ENCODE data around the gene SMIM1.

SMIM1 gene

GRCh38 chr1:3740042-3740441 is 32.5 kb upstream of the SMIM1 start:
- no peak overlapping the region for H3K4me2 ChIP-seq (ENCODE audit: insufficient read depth, low read length, poor library complexity, severe bottlenecking)
- H3K79me1 ChIP-seq (ENCODE audit: low read depth, low read length), result peaks cover 8% of the 10 kb centered on the region
- no peak overlapping the region for H2BK15ac ChIP-seq (ENCODE audit: low read length)
- no peak overlapping the region for H2BK12ac ChIP-seq (ENCODE audit: low read length)
- DNase-seq (ENCODE audit: low spot score), result no peak
- no peak overlapping the region for H3K4me3 ChIP-seq (ENCODE audit: low read length in 2 of 2)
- peaks cover 48 to 93% of the 10 kb centered on the region in 2 donors for H3K36me3 ChIP-seq (replicated peaks in 1 of 2; ENCODE audit: control insufficient read depth in 2 of 2, insufficient read depth in 2 of 2, low read length in 2 of 2)
- no CpG with 5 or more reads among the region's 9 CpGs for WGBS, 2 donors (ENCODE audit: extremely low coverage in 2 of 2, insufficient read length in 2 of 2, insufficient replicate concordance in 1 of 2)
- H3K27ac ChIP-seq (replicated peaks; ENCODE audit: low read length), result no peak overlapping the region
- H2AK5ac ChIP-seq (ENCODE audit: low read depth, low read length), result no peak overlapping the region
- H3K27me3 ChIP-seq (ENCODE audit: control insufficient read depth in 3 of 3, insufficient read depth in 3 of 3, low read depth in 1 of 3, low read length in 3 of 3), result no peaks in the 10 kb centered on the region
- no peak overlapping the region for H3K23ac ChIP-seq (ENCODE audit: low read depth, low read length, poor library complexity)
- H3K9ac ChIP-seq (ENCODE audit: low read depth, low read length, poor library complexity), result no peak overlapping the region
- no peak overlapping the region for H4K91ac ChIP-seq (ENCODE audit: low read depth, low read length, poor library complexity)
- no peak overlapping the region for H3K18ac ChIP-seq (ENCODE audit: low read length)
- H3K4ac ChIP-seq (ENCODE audit: low read length), result no peak overlapping the region
- H3K4me1 ChIP-seq (ENCODE audit: control insufficient read depth in 2 of 2, insufficient read depth in 1 of 2, low read depth in 1 of 2, low read length in 2 of 2), result peaks cover 0 to 3% of the 10 kb centered on the region in 2 donors
- H2BK5ac ChIP-seq (ENCODE audit: low read length), result no peak overlapping the region
- H4K8ac ChIP-seq (ENCODE audit: low read depth, low read length), result no peak overlapping the region
- H3K14ac ChIP-seq (ENCODE audit: low read length), result no peak overlapping the region
- no peaks in the 10 kb centered on the region for H3K9me3 ChIP-seq (replicated peaks in 1 of 2; ENCODE audit: control insufficient read depth in 2 of 2, insufficient read depth in 1 of 2, low read depth in 1 of 2, low read length in 2 of 2)
- no peak overlapping the region for H2BK120ac ChIP-seq (ENCODE audit: low read depth, low read length)
- H2AFZ ChIP-seq (ENCODE audit: low read length), result no peak overlapping the region

- DNase-seq (ENCODE audit: low spot score), result no peak
- Histone ChIP-seq H3K4me3 (ENCODE audit: low read length in 2 of 2) (no peak overlapping the region), H3K18ac (ENCODE audit: low read length) (no peak overlapping the region), H3K4me1 (ENCODE audit: control insufficient read depth in 2 of 2, insufficient read depth in 1 of 2, low read depth in 1 of 2, low read length in 2 of 2) (peaks cover 4 to 9% of the 10 kb centered on the region in 2 donors), H3K9me3 (replicated peaks in 1 of 2; ENCODE audit: control insufficient read depth in 2 of 2, insufficient read depth in 1 of 2, low read depth in 1 of 2, low read length in 2 of 2) (no peaks in the 10 kb centered on the region), H2BK5ac (ENCODE audit: low read length) (no peak overlapping the region), H2BK12ac (ENCODE audit: low read length) (no peak overlapping the region), H3K79me1 (ENCODE audit: low read depth, low read length) (peaks cover 9% of the 10 kb centered on the region), H3K36me3 (replicated peaks in 1 of 2; ENCODE audit: control insufficient read depth in 2 of 2, insufficient read depth in 2 of 2, low read length in 2 of 2) (peaks cover 50 to 93% of the 10 kb centered on the region in 2 donors), H3K27ac (replicated peaks; ENCODE audit: low read length) (no peak overlapping the region), H2AFZ (ENCODE audit: low read length) (no peak overlapping the region), H2AK5ac (ENCODE audit: low read depth, low read length) (no peak overlapping the region), H3K23ac (ENCODE audit: low read depth, low read length, poor library complexity) (no peak overlapping the region), H3K4me2 (ENCODE audit: insufficient read depth, low read length, poor library complexity, severe bottlenecking) (no peak overlapping the region), H2BK120ac (ENCODE audit: low read depth, low read length) (no peak overlapping the region), H3K14ac (ENCODE audit: low read length) (no peak overlapping the region), H3K9ac (ENCODE audit: low read depth, low read length, poor library complexity) (no peak overlapping the region), H3K4ac (ENCODE audit: low read length) (no peak overlapping the region), H2BK15ac (ENCODE audit: low read length) (no peak overlapping the region), H4K8ac (ENCODE audit: low read depth, low read length) (no peak overlapping the region), H3K27me3 (ENCODE audit: control insufficient read depth in 3 of 3, insufficient read depth in 3 of 3, low read depth in 1 of 3, low read length in 3 of 3) (no peaks in the 10 kb centered on the region), H4K91ac (ENCODE audit: low read depth, low read length, poor library complexity) (no peak overlapping the region)
- WGBS, 2 donors (ENCODE audit: extremely low coverage in 2 of 2, insufficient read length in 2 of 2, insufficient replicate concordance in 1 of 2), result no CpG with 5 or more reads among the region's 13 CpGs
Observed at GRCh38 chr1:3740752-3741151, 31.8 kb upstream of the SMIM1 start.

GRCh38 chr1:3741566-3742438 is 30.7 kb upstream of the SMIM1 start:
- H4K8ac ChIP-seq (ENCODE audit: low read depth, low read length), result no peak overlapping the region
- H3K23ac ChIP-seq (ENCODE audit: low read depth, low read length, poor library complexity), result peak overlapping the region; percentile 70
- no peaks in the 10 kb centered on the region for H3K27me3 ChIP-seq (ENCODE audit: control insufficient read depth in 3 of 3, insufficient read depth in 3 of 3, low read depth in 1 of 3, low read length in 3 of 3)
- no peak for DNase-seq (ENCODE audit: low spot score)
- no peak overlapping the region for H3K4me3 ChIP-seq (ENCODE audit: low read length in 2 of 2)
- no peak overlapping the region for H3K4me2 ChIP-seq (ENCODE audit: insufficient read depth, low read length, poor library complexity, severe bottlenecking)
- no peak overlapping the region for H4K91ac ChIP-seq (ENCODE audit: low read depth, low read length, poor library complexity)
- no peak overlapping the region for H2AFZ ChIP-seq (ENCODE audit: low read length)
- H3K4me1 ChIP-seq (ENCODE audit: control insufficient read depth in 2 of 2, insufficient read depth in 1 of 2, low read depth in 1 of 2, low read length in 2 of 2), result peaks cover 13 to 17% of the 10 kb centered on the region in 2 donors
- no peaks in the 10 kb centered on the region for H3K9me3 ChIP-seq (replicated peaks in 1 of 2; ENCODE audit: control insufficient read depth in 2 of 2, insufficient read depth in 1 of 2, low read depth in 1 of 2, low read length in 2 of 2)
- H3K14ac ChIP-seq (ENCODE audit: low read length), result no peak overlapping the region
- H2BK15ac ChIP-seq (ENCODE audit: low read length), result no peak overlapping the region
- peaks cover 16% of the 10 kb centered on the region for H3K79me1 ChIP-seq (ENCODE audit: low read depth, low read length)
- H2BK5ac ChIP-seq (ENCODE audit: low read length), result no peak overlapping the region
- H3K9ac ChIP-seq (ENCODE audit: low read depth, low read length, poor library complexity), result peak overlapping the region; percentile 40
- no peak overlapping the region for H2BK120ac ChIP-seq (ENCODE audit: low read depth, low read length)
- no peak overlapping the region for H3K4ac ChIP-seq (ENCODE audit: low read length)
- no peak overlapping the region for H3K18ac ChIP-seq (ENCODE audit: low read length)
- H3K27ac ChIP-seq (replicated peaks; ENCODE audit: low read length), result no peak overlapping the region
- no peak overlapping the region for H2AK5ac ChIP-seq (ENCODE audit: low read depth, low read length)
- H2BK12ac ChIP-seq (ENCODE audit: low read length), result no peak overlapping the region
- H3K36me3 ChIP-seq (replicated peaks in 1 of 2; ENCODE audit: control insufficient read depth in 2 of 2, insufficient read depth in 2 of 2, low read length in 2 of 2), result peaks cover 44 to 86% of the 10 kb centered on the region in 2 donors
- no CpG with 5 or more reads among the region's 22 CpGs for WGBS, 2 donors (ENCODE audit: extremely low coverage in 2 of 2, insufficient read length in 2 of 2, insufficient replicate concordance in 1 of 2)

DNA sequence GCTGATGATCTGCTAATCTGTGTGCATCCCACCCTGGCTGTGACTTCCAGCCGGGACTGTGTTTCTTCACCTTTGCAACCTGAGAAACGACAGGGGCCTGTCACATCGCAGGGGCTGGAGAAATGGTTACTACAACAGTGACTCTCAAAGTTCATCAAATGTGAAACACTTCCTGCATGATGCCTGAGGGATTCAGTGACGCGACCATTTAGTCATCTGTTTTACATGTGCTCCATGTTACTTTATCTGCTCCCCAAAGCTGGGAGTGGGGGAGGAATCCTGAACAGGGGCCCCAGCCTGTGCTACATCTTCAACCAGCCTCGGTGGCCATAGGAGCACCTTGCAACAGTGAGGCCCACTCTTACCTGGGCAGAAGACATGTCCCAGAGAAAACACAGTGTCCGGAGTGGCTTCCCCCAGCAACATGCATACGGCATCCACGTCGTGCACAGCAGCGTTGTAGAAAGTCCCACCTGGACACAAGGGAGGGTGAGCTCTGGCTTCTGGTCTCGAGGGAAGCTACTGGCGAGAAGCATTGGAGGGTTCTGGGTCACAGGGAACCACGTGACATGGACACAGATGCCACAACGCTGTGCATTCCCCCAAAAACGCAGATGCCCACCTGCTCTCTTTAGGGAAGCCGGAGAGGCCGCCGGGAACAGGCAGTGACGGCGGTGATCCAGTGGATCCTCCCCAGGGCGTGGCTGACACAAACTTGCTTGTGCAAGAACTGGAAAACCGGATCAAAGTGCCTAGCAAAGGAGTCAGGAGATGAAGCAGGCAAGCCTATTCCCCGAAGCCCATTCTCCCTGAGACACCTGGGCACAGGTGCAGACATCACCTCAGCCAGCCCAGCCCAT is 29.9 kb upstream of the SMIM1 start:
- Histone ChIP-seq H3K4ac (ENCODE audit: low read length) (no peak overlapping the region), H3K4me1 (ENCODE audit: control insufficient read depth in 2 of 2, insufficient read depth in 1 of 2, low read depth in 1 of 2, low read length in 2 of 2) (peaks cover 13 to 17% of the 10 kb centered on the region in 2 donors), H3K9ac (ENCODE audit: low read depth, low read length, poor library complexity) (peak overlapping the region; percentile 34), H2AFZ (ENCODE audit: low read length) (no peak overlapping the region), H3K79me1 (ENCODE audit: low read depth, low read length) (peaks cover 16% of the 10 kb centered on the region), H3K27me3 (ENCODE audit: control insufficient read depth in 3 of 3, insufficient read depth in 3 of 3, low read depth in 1 of 3, low read length in 3 of 3) (no peaks in the 10 kb centered on the region), H3K4me3 (ENCODE audit: low read length in 2 of 2) (no peak overlapping the region), H3K18ac (ENCODE audit: low read length) (no peak overlapping the region), H3K14ac (ENCODE audit: low read length) (no peak overlapping the region), H3K9me3 (replicated peaks in 1 of 2; ENCODE audit: control insufficient read depth in 2 of 2, insufficient read depth in 1 of 2, low read depth in 1 of 2, low read length in 2 of 2) (no peaks in the 10 kb centered on the region), H2BK12ac (ENCODE audit: low read length) (no peak overlapping the region), H3K36me3 (replicated peaks in 1 of 2; ENCODE audit: control insufficient read depth in 2 of 2, insufficient read depth in 2 of 2, low read length in 2 of 2) (peaks cover 41 to 79% of the 10 kb centered on the region in 2 donors), H3K27ac (replicated peaks; ENCODE audit: low read length) (no peak overlapping the region), H4K8ac (ENCODE audit: low read depth, low read length) (no peak overlapping the region), H2BK15ac (ENCODE audit: low read length) (no peak overlapping the region), H2BK5ac (ENCODE audit: low read length) (no peak overlapping the region), H3K23ac (ENCODE audit: low read depth, low read length, poor library complexity) (no peak overlapping the region), H3K4me2 (ENCODE audit: insufficient read depth, low read length, poor library complexity, severe bottlenecking) (no peak overlapping the region), H2BK120ac (ENCODE audit: low read depth, low read length) (no peak overlapping the region), H4K91ac (ENCODE audit: low read depth, low read length, poor library complexity) (no peak overlapping the region), H2AK5ac (ENCODE audit: low read depth, low read length) (no peak overlapping the region)
- no peak for DNase-seq (ENCODE audit: low spot score)
- no CpG with 5 or more reads among the region's 24 CpGs for WGBS, 2 donors (ENCODE audit: extremely low coverage in 2 of 2, insufficient read length in 2 of 2, insufficient replicate concordance in 1 of 2)

All from neuronal stem cell (in vitro differentiated cells).